HG02678 (cell line): ENCODE data around the gene NAPA.

Experiments used
- ATAC-seq: cut with Tn5 transposase; IDR thresholded peaks from one replicate; pipeline ENCODE4 v1.9.1; 2021; ENCODE audit warnings: mild to moderate bottlenecking, moderate library complexity; ENCODE audit not compliant: unreplicated experiment

The NAPA gene

DNA sequence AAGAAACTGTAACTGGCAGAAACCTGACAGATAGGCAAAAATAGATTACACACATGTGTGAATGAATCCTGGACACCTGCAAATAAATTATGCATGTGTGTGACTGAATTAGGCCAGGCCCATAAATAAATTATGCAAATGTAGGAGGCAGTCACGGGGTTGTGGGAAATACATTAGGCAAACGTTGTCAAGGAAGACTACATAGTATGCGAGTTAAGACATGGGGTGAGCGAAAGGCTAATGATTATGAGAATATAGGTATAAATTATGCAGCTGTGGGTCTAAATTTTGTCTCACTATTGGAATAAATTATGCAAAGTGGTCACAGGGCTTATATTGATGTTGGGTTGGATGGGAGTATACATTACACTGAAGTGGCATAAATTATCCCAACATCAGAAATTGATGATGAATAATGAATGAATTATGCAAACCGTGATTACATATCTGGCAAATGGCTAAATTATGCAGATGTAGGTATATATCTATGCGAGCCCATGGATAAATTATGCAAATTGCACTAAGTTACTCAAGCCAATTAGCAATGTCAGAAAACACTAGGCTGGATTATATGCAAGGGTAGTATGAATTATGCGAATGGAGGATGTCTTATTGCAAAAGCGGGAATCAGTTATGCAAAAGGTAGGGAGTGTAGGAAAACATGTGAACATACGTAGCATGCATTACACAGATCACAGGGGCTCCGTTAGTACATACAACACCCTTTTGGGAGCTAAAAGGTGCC is 50.0 kb downstream of the NAPA start:
- ATAC-seq = no peak

DNA sequence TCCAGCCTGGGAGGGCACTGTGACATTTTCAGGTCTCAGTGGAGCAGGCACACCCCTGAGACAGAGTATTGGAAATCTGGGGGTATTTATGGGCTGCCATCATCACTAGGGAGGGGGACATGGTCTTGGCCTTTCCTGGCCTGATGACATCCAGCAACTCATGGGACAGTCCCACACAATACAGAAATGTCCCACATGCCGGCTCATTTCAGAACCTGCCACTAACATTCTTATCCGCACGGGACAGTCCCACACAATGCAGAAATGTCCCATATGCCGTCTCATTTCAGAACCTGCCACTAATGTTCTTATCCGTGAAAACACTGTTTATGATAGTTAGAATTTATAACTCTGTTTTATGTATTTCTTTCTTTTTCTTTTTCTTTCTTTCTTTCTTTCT is 53.0 kb downstream of the NAPA start:
- no peak for ATAC-seq

DNA sequence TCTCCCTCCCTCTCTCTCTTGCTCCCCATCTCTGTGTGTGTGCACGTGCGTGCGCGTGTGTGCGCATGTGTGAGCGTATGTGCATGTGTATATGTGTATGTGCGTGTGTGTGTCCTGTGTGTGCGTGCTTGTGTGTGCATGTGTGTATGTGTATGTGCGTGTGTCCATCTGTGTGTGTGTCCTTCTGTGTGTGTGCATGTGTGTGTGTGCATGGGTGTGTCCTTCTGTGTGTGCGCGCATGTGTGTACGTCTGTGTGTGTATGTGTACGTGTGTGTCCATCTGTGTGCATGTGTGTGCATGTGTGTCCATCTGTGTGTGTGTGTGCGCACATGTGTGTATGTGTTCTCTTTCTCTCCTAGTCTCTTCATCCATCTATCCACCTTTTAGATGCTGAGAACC is 55.4 kb downstream of the NAPA start:
- ATAC-seq = no peak

DNA sequence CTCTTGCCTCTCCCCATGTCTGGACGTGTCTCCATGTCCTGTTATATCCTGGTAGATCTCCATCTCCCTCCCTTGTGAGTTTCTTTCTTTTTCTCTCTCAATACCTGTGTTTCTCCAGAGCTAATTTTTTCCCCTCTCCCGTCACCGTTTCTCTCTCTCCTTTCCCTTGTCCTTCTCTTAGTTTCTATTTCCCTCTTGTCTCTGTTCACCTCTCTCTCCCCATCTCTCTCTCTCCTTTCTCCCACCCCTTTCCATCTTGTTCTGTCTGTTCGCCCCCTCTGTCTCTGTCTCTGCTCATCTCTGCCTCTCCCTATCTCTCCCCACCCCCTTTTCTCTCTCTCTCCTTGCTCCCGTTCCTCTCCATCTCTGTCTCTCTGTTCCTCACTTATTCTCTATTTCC is 56.2 kb downstream of the NAPA start:
- no peak for ATAC-seq

DNA sequence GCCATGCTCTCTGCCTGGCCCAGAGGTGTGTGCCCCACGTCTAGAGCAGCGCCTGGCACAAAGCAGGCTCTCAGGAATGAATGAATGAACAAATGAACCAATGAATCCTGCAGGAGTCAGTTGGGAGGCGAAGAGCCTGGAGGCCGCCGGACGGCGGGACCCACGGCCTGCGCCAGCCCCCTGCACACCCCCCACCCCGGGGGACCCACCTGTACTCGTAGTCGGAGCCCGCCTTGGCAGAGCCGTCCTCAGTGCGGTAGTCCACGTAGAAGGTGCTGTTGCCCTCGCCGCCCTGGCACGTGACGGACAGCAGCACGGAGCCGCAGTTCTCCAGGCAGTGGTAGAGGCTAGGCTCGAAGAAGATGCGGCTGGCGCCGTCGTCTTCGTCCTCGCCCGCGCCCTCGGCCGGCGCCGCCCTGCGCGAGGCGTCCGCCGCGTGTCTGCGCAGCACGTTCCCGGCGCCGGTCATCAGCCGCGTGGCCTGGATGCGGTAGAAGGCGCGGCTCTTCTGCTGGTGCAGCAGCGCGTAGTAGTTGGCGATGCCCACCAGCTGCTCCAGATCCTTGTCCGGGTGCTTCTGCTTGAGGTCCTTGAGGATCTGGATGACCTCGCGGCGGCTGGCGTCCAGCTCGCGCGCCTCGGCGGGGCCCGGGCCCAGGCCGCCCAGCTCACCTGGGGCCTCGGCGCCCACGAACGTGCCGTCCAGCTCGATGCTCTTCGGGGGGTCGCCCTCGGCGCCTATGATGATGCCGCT is 58.0 kb downstream of the NAPA start:
- no peak for ATAC-seq

DNA sequence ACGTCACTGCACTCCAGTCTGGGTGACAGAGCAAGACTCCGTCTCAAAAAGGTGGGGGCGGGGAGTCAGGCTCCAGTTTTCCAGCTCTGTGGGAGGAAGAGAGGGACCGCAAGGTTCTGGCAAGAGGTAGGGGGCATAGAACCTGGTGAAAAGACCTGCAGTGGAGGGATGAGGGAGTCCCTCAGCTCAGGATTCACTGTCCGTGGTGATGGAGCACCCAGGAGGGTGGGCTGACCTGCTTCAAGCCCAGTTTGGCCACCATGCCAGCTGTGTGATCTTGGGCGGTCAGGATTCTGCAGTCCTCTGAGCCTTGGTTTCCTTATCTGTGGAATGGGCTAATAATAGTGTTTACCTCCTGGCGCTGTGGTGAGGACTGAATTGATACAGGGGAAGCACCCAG is 64.4 kb downstream of the NAPA start:
- ATAC-seq = no peak

DNA sequence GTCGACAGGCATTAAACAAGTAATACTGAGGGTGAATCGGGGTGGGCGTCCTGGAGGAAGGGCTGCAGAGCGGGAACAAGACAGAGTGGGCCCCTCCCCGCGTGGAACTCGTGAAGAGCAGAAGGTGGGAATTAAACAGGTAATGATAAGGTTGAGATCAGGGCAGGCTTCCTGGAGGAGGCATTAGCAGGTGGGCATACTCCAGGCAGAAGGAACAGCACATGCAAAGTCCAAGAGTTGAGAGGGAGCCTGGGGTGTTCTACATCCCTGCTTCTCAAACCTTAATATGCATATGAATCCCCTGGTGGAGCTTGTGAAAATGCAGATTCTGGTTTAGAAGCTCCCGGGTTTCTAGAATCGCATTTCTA is 66.5 kb downstream of the NAPA start:
- no peak for ATAC-seq

DNA sequence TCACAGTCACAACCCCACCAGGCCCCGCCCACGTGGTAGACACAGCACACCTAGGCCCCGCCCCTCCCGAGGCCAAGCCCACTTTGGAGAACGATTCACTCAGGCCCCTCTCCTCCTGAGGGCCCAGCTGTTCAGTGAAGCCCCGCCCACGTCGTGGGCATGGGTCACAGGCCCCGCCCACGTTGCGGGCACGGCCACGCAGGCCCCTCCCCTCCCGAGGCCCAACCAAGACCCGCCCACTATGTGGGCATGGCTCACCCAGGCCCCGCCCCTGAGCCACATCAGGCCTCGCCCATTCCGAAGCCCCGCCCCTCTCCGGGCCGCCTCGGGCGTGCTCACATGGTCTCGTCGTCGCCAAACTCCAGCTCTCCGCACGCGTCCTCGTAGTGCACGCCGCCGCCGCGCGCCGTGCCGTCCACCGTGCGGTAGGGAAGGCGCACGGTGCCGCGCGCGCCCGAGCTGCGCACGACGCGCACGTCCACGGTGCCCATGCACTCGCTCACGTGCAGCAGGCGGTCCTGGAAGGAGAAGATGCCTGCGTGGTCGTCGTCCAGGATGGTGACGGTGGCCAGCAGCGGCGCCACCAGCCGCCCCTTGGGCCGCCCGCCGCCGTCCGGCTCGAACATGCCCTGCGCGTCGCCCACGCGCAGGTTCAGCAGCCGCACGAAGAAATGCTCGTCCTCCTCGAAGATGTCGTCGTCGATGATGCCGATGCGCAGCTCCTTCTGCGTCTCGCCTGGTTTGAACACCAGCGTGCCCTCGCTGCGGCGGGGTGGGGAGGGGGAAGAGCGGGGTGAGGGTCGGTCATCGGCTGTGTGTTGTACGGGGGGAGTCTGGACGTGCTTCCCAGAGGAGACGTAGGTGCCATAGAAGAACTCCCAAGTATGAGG is 67.1 kb downstream of the NAPA start:
- no peak for ATAC-seq

DNA sequence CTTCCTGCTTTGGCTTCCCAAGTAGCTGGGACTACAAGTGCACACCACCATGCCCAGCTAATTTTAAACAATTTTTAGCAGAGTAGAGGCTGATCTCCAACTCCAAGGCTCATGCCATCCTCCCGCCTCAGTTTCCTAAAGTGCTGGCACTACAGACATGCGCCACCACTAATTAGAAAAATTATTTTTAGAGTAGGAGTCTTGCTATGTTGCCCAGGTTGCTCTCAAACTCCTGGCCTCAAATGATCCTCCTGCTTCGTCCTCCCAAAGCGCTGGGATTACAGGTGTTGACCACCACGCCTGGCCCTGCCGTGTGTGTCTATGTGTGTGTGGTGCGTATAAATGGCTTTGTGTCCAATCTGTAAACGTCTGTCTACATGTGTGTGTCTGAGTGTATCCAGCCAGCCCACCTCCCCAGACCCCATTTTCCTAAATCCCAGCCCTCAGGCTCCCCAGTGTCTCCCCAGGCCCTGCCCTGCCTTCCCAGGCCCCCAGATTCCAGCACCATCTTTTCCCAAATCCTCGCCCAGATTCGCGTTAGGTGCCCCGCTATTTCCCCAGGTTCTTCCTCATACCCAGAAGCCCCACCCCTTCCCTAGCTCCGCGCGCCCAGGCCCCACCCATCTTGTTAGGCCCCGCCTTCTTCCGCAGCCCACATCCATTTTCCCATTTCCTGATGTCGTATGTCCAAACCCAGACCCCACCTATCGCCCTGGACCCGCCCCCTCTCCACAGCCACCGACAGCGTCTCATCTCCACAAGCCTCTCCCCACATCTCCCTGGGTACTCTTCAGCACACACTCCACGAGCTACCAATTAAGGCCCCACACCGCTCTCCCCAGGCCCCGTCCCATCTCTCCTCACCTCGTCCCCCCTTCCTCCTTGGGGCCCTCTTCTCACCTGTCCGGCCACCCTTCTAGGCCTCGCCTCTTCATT is 68.1 kb downstream of the NAPA start:
- no peak for ATAC-seq

DNA sequence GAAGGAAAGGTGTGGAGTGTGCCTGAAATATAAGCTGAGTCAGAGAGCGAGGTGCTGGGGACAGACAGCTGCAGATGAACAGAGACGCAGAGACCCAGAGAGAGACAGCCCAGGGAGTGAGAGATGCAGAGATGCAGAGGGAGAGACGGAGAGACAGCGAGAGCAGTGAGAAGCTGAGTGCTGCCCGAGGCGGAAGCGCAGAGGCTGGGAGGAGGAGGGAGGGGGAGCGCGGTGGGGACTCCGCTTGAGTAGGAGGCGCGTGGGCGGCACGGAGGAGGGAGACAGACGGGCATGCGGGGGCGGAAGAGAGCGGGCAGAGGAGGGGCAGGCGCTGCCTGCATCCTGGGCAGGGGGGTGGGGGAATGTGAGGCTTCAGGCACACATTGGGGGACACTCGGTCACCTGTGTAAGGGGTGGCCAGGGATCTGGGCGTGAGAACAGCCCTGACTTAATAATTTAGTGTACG is 68.9 kb downstream of the NAPA start:
- ATAC-seq = no peak

DNA sequence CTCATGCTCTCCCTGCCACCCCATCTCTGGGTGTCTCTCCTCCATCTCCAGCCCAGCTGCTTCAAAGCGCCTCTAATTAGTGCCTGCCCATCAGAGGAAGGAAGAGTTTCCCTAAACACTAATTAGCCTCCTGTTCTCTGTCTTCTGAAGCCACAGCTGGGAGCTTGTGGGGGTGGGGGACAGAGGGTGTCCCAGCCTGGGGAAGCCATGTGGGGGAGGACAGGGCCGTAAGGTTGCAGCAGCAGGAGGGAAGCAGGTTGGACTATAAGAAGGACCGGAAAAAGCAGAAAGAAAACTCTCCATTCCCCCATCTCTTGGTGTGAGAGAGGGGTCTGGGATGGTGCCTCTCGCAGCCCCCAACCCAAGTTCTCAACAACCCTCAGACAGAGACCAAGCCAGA is 69.3 kb downstream of the NAPA start:
- ATAC-seq = no peak

DNA sequence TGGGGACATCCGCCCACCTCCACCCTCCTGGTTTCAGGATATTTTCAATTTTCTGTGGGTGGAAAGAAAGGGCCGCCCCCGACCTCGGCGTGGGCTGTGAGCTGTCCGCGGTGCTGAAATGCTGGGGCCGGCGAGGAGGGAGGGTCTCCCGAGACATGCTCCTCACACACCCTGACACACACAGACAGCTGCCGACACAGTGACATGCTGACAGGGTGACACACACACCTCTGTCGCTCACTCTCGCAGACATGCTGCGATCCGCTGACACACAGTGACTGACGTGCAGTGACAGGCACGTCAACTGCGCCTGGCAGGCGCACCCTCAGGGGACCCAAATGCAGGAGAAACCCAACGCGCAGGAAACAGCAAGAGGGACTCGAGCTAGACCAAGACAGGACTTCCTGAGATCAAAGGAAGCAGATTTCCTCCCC is 70.5 kb downstream of the NAPA start:
- no peak for ATAC-seq

DNA sequence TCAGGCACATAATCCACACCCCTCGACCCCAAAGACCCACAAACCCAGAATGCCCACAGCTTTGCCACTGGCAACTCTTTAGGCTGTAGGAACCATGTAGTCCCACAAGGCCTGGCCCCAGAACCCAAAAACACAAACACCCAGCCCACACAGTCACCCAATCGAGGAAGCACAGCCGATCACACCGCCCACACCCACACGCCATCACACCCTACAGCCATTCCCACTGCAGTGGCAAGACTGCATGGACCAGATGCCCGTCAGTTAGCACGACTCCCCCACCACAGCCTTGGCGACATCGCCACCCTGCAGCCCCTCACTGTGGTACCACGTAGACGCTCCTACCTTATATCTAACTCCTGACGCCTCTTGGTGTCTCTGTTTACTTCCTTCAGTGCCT is 71.5 kb downstream of the NAPA start:
- ATAC-seq = no peak

DNA sequence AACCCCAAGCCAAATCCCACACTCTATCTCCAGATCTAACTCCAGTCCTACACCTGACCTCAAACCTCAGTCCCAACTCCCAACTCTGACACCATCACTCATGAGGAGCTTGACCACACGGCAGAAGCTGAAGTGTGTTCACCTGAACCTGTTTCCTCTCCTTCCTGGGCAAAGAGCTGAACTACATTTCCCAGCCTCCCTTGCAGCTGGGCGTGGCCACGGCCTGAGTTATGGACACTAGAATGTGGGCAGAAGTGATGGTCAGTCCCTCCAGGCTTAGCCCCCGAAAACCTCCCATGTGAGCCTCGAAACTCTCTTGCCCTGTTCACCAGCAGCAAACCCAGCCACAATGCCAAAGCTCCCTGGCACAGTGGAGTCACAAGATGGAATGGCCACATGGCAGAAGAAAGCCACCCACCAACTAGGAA is 76.1 kb downstream of the NAPA start:
- ATAC-seq = no peak
